Loucy (cell line): ENCODE measurements around the gene BEAN1.

ENCODE experiments used
- H2AFZ ChIP-seq: fragments of 200-600 bp; sonication (generic); 2 replicates; pipeline ENCODE4 v1.6.0; 2016; ENCODE audit warnings: antibody characterized with exemption, mild to moderate bottlenecking, low read length, moderate library complexity
- H3F3A ChIP-seq: fragments of 200-600 bp; 2 replicates; pipeline ENCODE4 v1.6.0; 2016; ENCODE audit warnings: antibody characterized with exemption, low read depth, mild to moderate bottlenecking
- H3K27me3 ChIP-seq: fragments of 200-600 bp; sonication (generic); 2 replicates; pipeline ENCODE4 v1.6.1; 2014; ENCODE audit warnings: low read length, mild to moderate bottlenecking; ENCODE audit not compliant: insufficient read depth, poor library complexity, severe bottlenecking
- H3K36me3 ChIP-seq: fragments of 200-600 bp; sonication (generic); 2 replicates; pipeline ENCODE4 v1.6.1; 2016; ENCODE audit warnings: low read length; ENCODE audit not compliant: insufficient read depth
- H3K4me1 ChIP-seq: fragments of 200-600 bp; sonication (generic); 2 replicates; pipeline ENCODE4 v1.5.1; 2014; ENCODE audit warnings: low read length, mild to moderate bottlenecking; ENCODE audit not compliant: insufficient read depth, poor library complexity, severe bottlenecking
- H3K4me2 ChIP-seq: fragments of 200-600 bp; sonication (generic); 2 replicates; pipeline ENCODE4 v1.6.0; 2014; ENCODE audit warnings: antibody characterized with exemption, low read length, low read depth, mild to moderate bottlenecking; ENCODE audit not compliant: poor library complexity, severe bottlenecking
- H3K4me3 ChIP-seq: fragments of 200-600 bp; sonication (generic); 2 replicates; pipeline ENCODE4 v1.5.1; 2014; ENCODE audit warnings: low read length, mild to moderate bottlenecking, mixed read lengths; ENCODE audit not compliant: poor library complexity, severe bottlenecking
- H3K79me2 ChIP-seq: fragments of 200-600 bp; sonication (generic); 2 replicates; pipeline ENCODE4 v1.6.1; 2014; ENCODE audit warnings: low read length; ENCODE audit not compliant: insufficient read depth
- H3K9ac ChIP-seq: fragments of 200-600 bp; sonication (generic); 2 replicates; pipeline ENCODE4 v1.6.0; 2014; ENCODE audit warnings: mild to moderate bottlenecking, low read depth, low read length, moderate library complexity; ENCODE audit not compliant: poor library complexity, severe bottlenecking
- H3K9me2 ChIP-seq: fragments of 200-600 bp; sonication (generic); replicated peaks from 2 replicates; pipeline ENCODE4 v1.6.1; 2016; ENCODE audit warnings: low read depth, low read length, mixed read lengths
- H3K9me3 ChIP-seq: fragments of 200-600 bp; sonication (generic); 2 replicates; pipeline ENCODE4 v1.6.1; 2014; ENCODE audit warnings: mild to moderate bottlenecking, antibody characterized with exemption, low read length, low read depth; ENCODE audit not compliant: insufficient read depth
- H4K20me1 ChIP-seq: fragments of 200-600 bp; sonication (generic); 2 replicates; pipeline ENCODE4 v1.6.0; 2014; ENCODE audit warnings: antibody characterized with exemption, low read length, mild to moderate bottlenecking; ENCODE audit not compliant: insufficient read depth, poor library complexity, severe bottlenecking
- CTCF ChIP-seq: fragments of 200-600 bp; sonication (generic); conservative IDR thresholded peaks from 2 replicates; pipeline ENCODE4 v1.5.1; 2014; ENCODE audit warnings: mild to moderate bottlenecking, antibody characterized with exemption, low read length
- EZH2phosphoT487 ChIP-seq: fragments of 200-600 bp; IDR thresholded peaks from 2 replicates; pipeline ENCODE4 v1.6.1; 2018; ENCODE audit warnings: antibody characterized with exemption, mild to moderate bottlenecking, moderate library complexity, borderline replicate concordance

Gene BEAN1

GRCh38 chr16:66457888-66458287 is 30.8 kb downstream of the BEAN1 start:
- Histone ChIP-seq H2AFZ (no peak overlapping the region), H3K9me2 (no peaks in the 10 kb centered on the region), H3K79me2 (no peaks in the 10 kb centered on the region), H3K36me3 (no peaks in the 10 kb centered on the region), H3K4me2 (no peak overlapping the region), H3K4me1 (no peaks in the 10 kb centered on the region), H3K4me3 (no peak overlapping the region), H3K27me3 (no peaks in the 10 kb centered on the region), H3K9me3 (no peaks in the 10 kb centered on the region), H3K9ac (no peak overlapping the region), H3F3A (no peaks in the 10 kb centered on the region), H4K20me1 (no peaks in the 10 kb centered on the region)
- no peak for TF ChIP-seq EZH2phosphoT487
- TF ChIP-seq CTCF, result no peak

- Histone ChIP-seq H3K36me3 (no peaks in the 10 kb centered on the region), H3F3A (no peaks in the 10 kb centered on the region), H3K27me3 (no peaks in the 10 kb centered on the region), H2AFZ (no peak overlapping the region), H3K9ac (no peak overlapping the region), H3K9me2 (no peaks in the 10 kb centered on the region), H3K9me3 (no peaks in the 10 kb centered on the region), H3K4me2 (no peak overlapping the region), H3K4me3 (no peak overlapping the region), H3K4me1 (no peaks in the 10 kb centered on the region), H4K20me1 (no peaks in the 10 kb centered on the region), H3K79me2 (no peaks in the 10 kb centered on the region)
- no peak for TF ChIP-seq EZH2phosphoT487
- TF ChIP-seq CTCF, result no peak
These were observed 31.2 kb downstream of the BEAN1 start for GRCh38 chr16:66458292-66458691.

GRCh38 chr16:66458853-66459252 is 31.8 kb downstream of the BEAN1 start:
- Histone ChIP-seq H3K27me3 (no peaks in the 10 kb centered on the region), H3F3A (no peaks in the 10 kb centered on the region), H2AFZ (no peak overlapping the region), H3K9me3 (no peaks in the 10 kb centered on the region), H3K9ac (no peak overlapping the region), H3K4me1 (no peaks in the 10 kb centered on the region), H3K9me2 (no peaks in the 10 kb centered on the region), H4K20me1 (no peaks in the 10 kb centered on the region), H3K36me3 (no peaks in the 10 kb centered on the region), H3K4me3 (no peak overlapping the region), H3K4me2 (no peak overlapping the region), H3K79me2 (no peaks in the 10 kb centered on the region)
- TF ChIP-seq CTCF, result no peak
- TF ChIP-seq EZH2phosphoT487, result no peak
